HepG2 (cell line): ENCODE data around the gene TYMS. TPM values are rescaled to one million over a fixed set of nuclear protein-coding genes. Genes with fewer than 3 reads are reported as not detected.
A peak's percentile ranks its signal among the peaks of the same experiment; 100 is the strongest.

Experiments
- BCL3 ChIP-seq: sonication (generic); formaldehyde crosslinking; IDR thresholded peaks from 2 replicates; pipeline ENCODE4 v1.5.1; 2020; ENCODE audit warnings: mild to moderate bottlenecking, missing genetic modification reagents, moderate library complexity
- CREB3 ChIP-seq: sonication (generic); formaldehyde crosslinking; IDR thresholded peaks from 2 replicates; pipeline ENCODE4 v1.5.0; 2020; ENCODE audit warnings: missing genetic modification reagents
- CTCF ChIP-seq: sonication (generic); formaldehyde crosslinking; IDR thresholded peaks from 2 replicates; pipeline ENCODE4 v1.5.0; 2020; ENCODE audit warnings: mild to moderate bottlenecking, missing genetic modification reagents, moderate library complexity
- GABPB1 ChIP-seq: IDR thresholded peaks from 2 replicates; pipeline ENCODE4 v1.6.1; 2016; ENCODE audit warnings: mild to moderate bottlenecking, missing genetic modification reagents, moderate library complexity, missing compliant biosample characterization
- MAF1 ChIP-seq: sonication (generic); formaldehyde crosslinking; IDR thresholded peaks from 2 replicates; pipeline ENCODE4 v1.5.0; 2020; ENCODE audit warnings: missing genetic modification reagents, borderline replicate concordance
- MED8 ChIP-seq: sonication (generic); formaldehyde crosslinking; IDR thresholded peaks from 2 replicates; pipeline ENCODE4 v1.8.1; 2023; ENCODE audit warnings: mild to moderate bottlenecking, missing genetic modification reagents; ENCODE audit not compliant: insufficient replicate concordance
- NCOA1 ChIP-seq: sonication (generic); formaldehyde crosslinking; IDR thresholded peaks from 2 replicates; pipeline ENCODE4 v1.9.0; 2021; ENCODE audit warnings: missing genetic modification reagents
- POLR2G ChIP-seq: fragments of 200-400 bp; formaldehyde crosslinking; IDR thresholded peaks from 2 replicates; pipeline ENCODE4 v1.6.1; 2018; ENCODE audit warnings: mild to moderate bottlenecking, low read depth, low read length, moderate library complexity
- REL ChIP-seq: sonication (generic); formaldehyde crosslinking; conservative IDR thresholded peaks from 2 replicates; pipeline ENCODE4 v1.8.0; 2022; ENCODE audit warnings: mild to moderate bottlenecking, missing genetic modification reagents, moderate library complexity
- RFX3 ChIP-seq: IDR thresholded peaks from 2 replicates; pipeline ENCODE4 v1.6.1; 2016; ENCODE audit warnings: missing biosample characterization, missing genetic modification reagents
- SMAD9 ChIP-seq: sonication (generic); formaldehyde crosslinking; IDR thresholded peaks from 2 replicates; pipeline ENCODE4 v1.5.1; 2020; ENCODE audit warnings: mild to moderate bottlenecking, missing genetic modification reagents
- TBP ChIP-seq: sonication (generic); formaldehyde crosslinking; IDR thresholded peaks from 2 replicates; pipeline ENCODE4 v1.5.0; 2020; ENCODE audit warnings: missing genetic modification reagents
- TP53 ChIP-seq: sonication (generic); formaldehyde crosslinking; conservative IDR thresholded peaks from 2 replicates; pipeline ENCODE4 v1.4.0; 2020; ENCODE audit warnings: missing genetic modification reagents
- ZBTB33 ChIP-seq: sonication (generic); formaldehyde crosslinking; IDR thresholded peaks from 2 replicates; pipeline ENCODE4 v1.4.0; 2020; ENCODE audit warnings: missing genetic modification reagents
- ZMYM3 ChIP-seq: sonication (generic); formaldehyde crosslinking; IDR thresholded peaks from 2 replicates; pipeline ENCODE4 v1.5.1; 2020; ENCODE audit warnings: mild to moderate bottlenecking, missing genetic modification reagents
- ZNF264 ChIP-seq: sonication (generic); formaldehyde crosslinking; IDR thresholded peaks from 2 replicates; pipeline ENCODE4 v1.4.0; 2020; ENCODE audit warnings: missing genetic modification reagents
- ZNF354B ChIP-seq: sonication (generic); formaldehyde crosslinking; IDR thresholded peaks from 2 replicates; pipeline ENCODE4 v1.8.0; 2022; ENCODE audit warnings: mild to moderate bottlenecking, missing genetic modification reagents
- ZNF414 ChIP-seq: sonication (generic); formaldehyde crosslinking; IDR thresholded peaks from 2 replicates; pipeline ENCODE4 v1.5.0; 2020; ENCODE audit warnings: missing genetic modification reagents
- ZNF501 ChIP-seq: sonication (generic); formaldehyde crosslinking; IDR thresholded peaks from 2 replicates; pipeline ENCODE4 v1.5.1; 2020; ENCODE audit warnings: mild to moderate bottlenecking, moderate library complexity, missing genetic modification reagents
- ZNF558 ChIP-seq: sonication (generic); formaldehyde crosslinking; IDR thresholded peaks from 2 replicates; pipeline ENCODE4 v1.9.0; 2022; ENCODE audit warnings: mild to moderate bottlenecking, missing genetic modification reagents, borderline replicate concordance
- ZNF737 ChIP-seq: sonication (generic); formaldehyde crosslinking; IDR thresholded peaks from 2 replicates; pipeline ENCODE4 v1.5.0; 2020; ENCODE audit warnings: missing genetic modification reagents, mild to moderate bottlenecking, borderline replicate concordance
- ZNF879 ChIP-seq: sonication (generic); formaldehyde crosslinking; IDR thresholded peaks from 2 replicates; pipeline ENCODE4 v1.8.1; 2023; ENCODE audit warnings: missing genetic modification reagents
- ZSCAN9 ChIP-seq: IDR thresholded peaks from 2 replicates; pipeline ENCODE4 v1.6.1; 2016; ENCODE audit warnings: borderline replicate concordance
- polyA plus RNA-seq, 8 experiments: library from polyadenylated mRNA; depleted of rRNA in 3 of 8; stranded (reverse) in 7 of 8; unstranded in 1 of 8; fragments of >200 nt; fragmentation: Illumina TruSeq in 4 of 8; extraction: Trizol in 4 of 8; gene quantifications; 2 replicates each; pipeline versions ENCODE4 v1.2.1 to v1.2.3, GENCODE V29; 2011 to 2016; ENCODE audit warnings: low read depth in 4 of 8, missing spikeins in 1 of 8, mixed read lengths in 1 of 8; ENCODE audit not compliant: insufficient read depth in 1 of 8
- total RNA-seq, 5 experiments: library from RNA; depleted of rRNA; stranded (reverse); fragments of >200 nt; fragmentation: Illumina TruSeq; extraction: Trizol; gene quantifications; 2 replicates each; pipeline ENCODE4 v1.2.3, GENCODE V29; 2016; ENCODE audit warnings: low read depth in 1 of 5

TYMS gene
- total and polyA plus RNA-seq, 2 of the 13 experiments (the other 11 are each of a cell fraction or from before 2014, with no cell fraction given): 80.1 to 106 TPM

- peak; percentile 85 for TF ChIP-seq ZBTB33 (CRISPR knock-in tag)
- TF ChIP-seq ZNF414 (CRISPR knock-in tag): 0 out of 2 replicates have a peak, but pooled peaks have one; percentile 20
- TF ChIP-seq TBP: no peak
- no peak; the same call in 1 of the 2 replicates for TF ChIP-seq ZNF264 (CRISPR knock-in tag)
- 0 out of 2 replicates have a peak, but pooled peaks have one; percentile 8 for TF ChIP-seq ZMYM3 (CRISPR knock-in tag)
- TF ChIP-seq CTCF (CRISPR knock-in tag): peak; percentile 92
- no peak for TF ChIP-seq TP53 (CRISPR knock-in tag)
- TF ChIP-seq GABPB1: peak; percentile 68
- no peak for TF ChIP-seq MAF1 (CRISPR knock-in tag)
- no peak for TF ChIP-seq CREB3 (CRISPR knock-in tag)
- TF ChIP-seq ZNF354B: no peak
- 0 out of 2 replicates have a peak, but pooled peaks have one; percentile 87 for TF ChIP-seq ZNF879 (CRISPR knock-in tag)
- no peak for TF ChIP-seq MED8 (CRISPR knock-in tag)
- 0 out of 2 replicates have a peak, but pooled peaks have one; percentile 59 for TF ChIP-seq ZSCAN9 (CRISPR knock-in tag)
- TF ChIP-seq POLR2G: 0 out of 2 replicates have a peak, but pooled peaks have one; percentile 55
- no peak for TF ChIP-seq RFX3 (CRISPR knock-in tag)
- TF ChIP-seq REL (CRISPR knock-in tag): no peak
- TF ChIP-seq BCL3 (CRISPR knock-in tag): no peak
- TF ChIP-seq ZNF558 (CRISPR knock-in tag): no peak; the same call in 1 of the 2 replicates
- no peak for TF ChIP-seq SMAD9 (CRISPR knock-in tag)
- no peak for TF ChIP-seq NCOA1 (CRISPR knock-in tag)
- no peak; the same call in 1 of the 2 replicates for TF ChIP-seq ZNF501 (CRISPR knock-in tag)
- no peak for TF ChIP-seq ZNF737
Observed at GRCh38 chr18:712401-713134, 55.1 kb downstream of the TYMS start, which contains the start of gene ENOSF1 (continued).
